GM21515 (cell line): ENCODE measurements around the gene RUBCNL.
"Not testable (repeated sequence)": the region's sequence is repeated elsewhere in the genome, so short reads cannot be mapped to it uniquely, and the experiment has no call there.

Source experiments
- ATAC-seq: cut with Tn5 transposase; IDR thresholded peaks from one replicate; pipeline ENCODE4 v1.9.1; 2021; ENCODE audit not compliant: unreplicated experiment

The RUBCNL gene

DNA sequence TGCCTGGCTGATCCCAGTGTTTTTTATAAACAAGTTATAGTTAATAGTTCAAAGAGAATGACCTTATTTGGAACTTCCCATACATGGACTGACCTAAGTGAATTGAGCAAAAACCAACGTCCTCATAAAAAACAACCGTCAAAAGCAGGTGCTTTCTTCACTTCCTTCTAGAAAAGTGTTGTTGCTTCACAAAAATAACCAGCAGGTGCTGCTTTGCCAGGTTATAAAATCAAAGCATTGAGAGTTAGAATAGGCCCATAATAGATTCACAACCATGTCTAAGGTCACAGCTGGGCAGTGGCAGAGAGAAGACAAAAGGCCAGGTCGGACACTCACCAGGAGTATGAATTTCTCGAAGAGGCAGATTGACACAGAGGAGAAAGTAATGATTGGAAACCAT is 9.5 kb downstream of the RUBCNL start:
- ATAC-seq, result no peak

GRCh38 chr13:46374710-46375109 is 12.3 kb downstream of the RUBCNL start:
- no peak for ATAC-seq

- no peak for ATAC-seq
Observed at GRCh38 chr13:46373623-46374022, 13.4 kb downstream of the RUBCNL start.

- not testable (repeated sequence) for ATAC-seq
Observed at GRCh38 chr13:46372938-46373337, 14.1 kb downstream of the RUBCNL start.

- ATAC-seq, result no peak
Observed at GRCh38 chr13:46372071-46372470, 15.0 kb downstream of the RUBCNL start.

GRCh38 chr13:46369506-46370277 is 17.4 kb downstream of the RUBCNL start:
- ATAC-seq, result peak; percentile 56

DNA sequence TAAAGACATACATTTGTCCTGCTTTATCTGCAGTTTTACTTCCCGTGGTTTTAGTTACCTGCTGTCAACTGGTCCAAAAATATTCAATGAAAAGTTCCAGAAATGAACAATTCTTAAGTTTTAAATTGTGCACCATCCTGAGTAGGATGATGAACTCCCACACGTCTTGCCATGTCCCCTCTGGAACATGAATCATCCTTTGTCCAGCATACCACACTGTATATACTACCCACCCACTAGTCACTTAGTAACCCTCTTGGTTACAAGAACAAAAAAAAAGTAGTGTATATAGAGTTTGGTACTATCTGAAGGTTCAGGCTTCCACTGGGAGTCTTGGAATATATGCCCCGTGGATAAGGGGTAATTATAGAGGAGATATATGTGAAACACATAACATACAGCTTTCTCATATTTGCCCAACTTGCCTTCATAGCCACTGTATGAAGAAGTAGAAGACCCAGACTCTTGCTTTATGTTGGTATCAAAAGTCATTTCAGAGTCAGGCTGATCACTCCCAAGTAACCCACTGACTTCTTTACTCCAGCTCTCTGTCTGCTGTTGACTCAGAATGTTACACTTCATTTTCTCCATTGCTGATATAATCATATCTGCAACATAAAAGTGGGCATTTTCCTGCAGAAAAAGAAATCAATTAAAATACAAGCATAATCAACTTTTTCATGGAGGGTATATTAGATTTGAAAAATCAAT is 19.3 kb downstream of the RUBCNL start:
- ATAC-seq, result no peak

DNA sequence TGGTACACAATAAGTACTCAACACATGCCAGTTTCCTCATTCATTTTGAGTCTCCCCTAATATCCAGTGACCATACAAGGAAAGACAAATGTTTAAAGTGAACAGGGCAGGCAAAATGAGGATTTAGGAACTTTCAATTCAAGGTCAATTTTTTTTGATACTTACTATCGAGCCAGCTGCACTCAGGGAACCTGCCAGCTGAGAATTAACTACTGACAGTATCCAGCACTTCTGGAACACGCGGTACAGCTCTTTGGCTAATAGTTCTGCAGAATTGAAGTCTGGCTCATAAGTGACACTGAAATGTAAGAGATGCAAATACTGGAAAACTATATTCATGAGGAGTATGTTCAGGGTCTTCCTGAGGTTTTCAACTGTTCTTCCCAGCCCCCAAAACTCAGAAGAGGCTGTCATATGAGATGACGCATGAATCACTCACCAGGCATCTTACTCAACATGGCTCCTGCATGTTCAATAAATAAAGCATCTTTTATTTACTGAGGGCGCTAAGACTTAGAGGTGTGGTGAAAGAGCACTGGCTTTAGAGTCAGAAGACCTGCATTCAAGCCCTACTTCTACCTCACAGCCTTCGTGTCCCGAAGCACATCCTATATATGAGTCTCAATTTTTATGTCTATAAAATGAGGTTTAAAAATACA is 25.6 kb downstream of the RUBCNL start:
- no peak for ATAC-seq

- no peak for ATAC-seq
Observed at GRCh38 chr13:46360604-46361003, 26.4 kb downstream of the RUBCNL start.

DNA sequence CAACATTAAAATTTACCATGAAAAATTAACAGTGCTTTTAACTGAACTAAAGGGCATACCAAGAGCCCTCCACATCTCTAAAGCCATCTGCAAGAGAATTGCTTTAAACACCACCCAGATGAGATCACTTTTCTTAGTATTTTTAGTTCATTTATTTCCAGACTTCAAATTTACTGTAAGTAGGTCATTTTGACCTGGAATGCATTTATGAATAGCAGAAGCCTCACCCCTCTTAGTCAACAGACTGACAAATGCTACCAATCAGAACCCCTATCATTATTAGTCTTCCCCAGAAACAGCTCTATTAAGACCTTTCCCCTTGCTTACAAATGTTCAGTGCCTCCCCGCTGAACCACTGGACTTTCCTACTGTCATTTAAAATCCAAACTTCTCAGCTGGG is 27.3 kb downstream of the RUBCNL start:
- no peak for ATAC-seq

DNA sequence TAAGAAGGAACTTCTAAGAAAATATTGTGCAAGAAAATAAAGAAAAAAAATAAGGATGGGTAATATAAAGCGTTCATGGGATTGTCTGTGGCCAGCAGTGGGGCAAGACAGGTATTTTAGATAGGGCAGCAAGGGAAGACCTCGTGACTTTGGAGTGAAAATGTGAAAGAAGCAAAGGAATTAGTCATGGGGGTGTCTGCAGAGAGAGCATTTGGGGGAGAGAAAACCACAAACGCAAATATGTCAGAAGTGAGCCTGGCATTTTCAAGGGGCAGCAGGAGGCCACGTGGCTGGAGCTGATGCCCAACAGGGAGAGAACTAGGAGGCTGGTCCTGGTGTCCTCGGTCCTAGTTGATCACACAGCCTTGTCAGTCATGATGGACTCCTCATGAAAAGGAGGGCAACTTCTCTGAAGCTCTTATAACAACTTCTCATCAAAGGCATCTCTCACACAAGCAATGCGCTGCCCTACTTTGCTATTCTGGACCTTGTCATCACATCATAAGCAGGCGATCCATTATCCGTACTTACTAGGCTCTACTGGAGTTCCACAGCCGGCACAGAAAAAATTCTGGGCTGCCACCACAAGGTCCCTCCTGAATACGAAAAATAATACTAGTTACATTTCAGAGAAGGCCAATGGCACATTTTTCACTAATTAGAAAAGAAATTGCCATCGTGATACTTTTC is 31.0 kb downstream of the RUBCNL start:
- ATAC-seq, result no peak

GRCh38 chr13:46355088-46355468 is 32.0 kb downstream of the RUBCNL start:
- no peak for ATAC-seq

- peak; percentile 59 for ATAC-seq
Observed at GRCh38 chr13:46354156-46355087, 32.6 kb downstream of the RUBCNL start.

DNA sequence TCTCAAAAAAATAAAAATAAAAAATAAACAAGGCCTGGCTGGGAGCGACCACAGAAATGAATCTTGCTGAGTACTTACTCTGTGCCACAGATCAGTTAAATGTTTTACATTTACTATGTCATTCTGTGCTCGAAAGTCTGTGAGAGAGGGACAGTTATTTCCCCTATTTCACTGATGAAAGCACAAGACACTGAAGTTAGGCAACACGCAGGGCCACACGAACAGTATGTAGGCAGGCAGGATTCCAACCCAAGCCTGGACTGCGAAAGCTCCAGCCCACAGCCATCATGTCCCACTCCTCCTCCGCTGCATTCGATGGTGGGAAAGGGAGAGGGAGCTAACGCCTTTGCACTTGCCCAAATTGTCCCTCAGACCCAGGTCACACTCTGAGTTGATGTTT is 34.2 kb downstream of the RUBCNL start:
- ATAC-seq, result no peak

- ATAC-seq, result no peak
Observed at GRCh38 chr13:46350003-46350402, 37.0 kb downstream of the RUBCNL start.

- no peak for ATAC-seq
Observed at GRCh38 chr13:46348961-46349360, 38.1 kb downstream of the RUBCNL start.

GRCh38 chr13:46347277-46347676 is 39.8 kb downstream of the RUBCNL start:
- ATAC-seq, result no peak

DNA sequence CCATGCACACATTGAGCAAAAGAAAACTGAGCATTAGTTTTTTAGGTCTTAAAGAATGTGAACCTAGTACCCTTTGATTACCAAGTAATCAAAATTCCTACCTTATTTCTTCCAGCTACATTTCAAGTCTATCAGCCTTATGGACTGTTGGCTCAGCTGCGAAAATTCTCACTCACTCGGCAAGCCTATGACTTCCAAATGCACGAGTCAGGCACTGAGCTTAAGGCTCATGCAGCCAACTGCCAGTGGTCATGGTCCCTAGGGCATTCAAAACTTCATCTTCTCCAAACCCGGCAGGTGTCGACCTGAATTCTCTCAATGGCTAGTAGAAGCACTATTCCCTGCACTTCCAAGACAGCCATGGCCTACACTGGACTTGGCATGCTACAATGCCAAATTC is 41.2 kb downstream of the RUBCNL start:
- ATAC-seq, result no peak

DNA sequence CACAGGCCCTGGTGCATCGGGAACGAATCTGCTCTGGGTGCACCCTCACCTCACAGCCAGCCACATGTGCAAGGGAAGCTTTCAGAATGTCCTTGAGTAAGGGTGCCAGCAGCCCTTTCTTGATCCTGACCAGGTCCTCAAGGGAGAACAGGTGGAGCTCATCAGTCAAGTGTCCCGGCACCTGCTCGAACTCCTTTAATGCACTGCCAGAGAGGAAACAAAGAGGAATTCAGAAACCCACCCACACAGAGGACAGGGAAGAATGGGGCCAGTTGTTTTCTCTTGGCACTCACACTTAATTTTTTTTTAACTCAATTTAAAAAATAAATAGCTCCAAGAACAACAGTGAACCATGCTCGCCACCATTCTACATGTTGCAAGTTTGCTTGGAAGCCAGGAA is 41.7 kb downstream of the RUBCNL start:
- no peak for ATAC-seq

- ATAC-seq, result no peak
Observed at GRCh38 chr13:46343279-46343994, 43.6 kb downstream of the RUBCNL start.
